Common myeloid progenitor, CD34-positive (primary cell): ENCODE data around the gene CIC.

Source experiments
- CTCF ChIA-PET: fragments of 350-600 bp; sonication (Branson Sonifier 250); formaldehyde crosslinking; loops from one replicate; lab custom pipeline; 2021; ENCODE audit warnings: antibody characterized with exemption; lab: Charles Lee
- POLR2A ChIA-PET: fragments of 350-600 bp; sonication (Branson Sonifier 250); formaldehyde crosslinking; loops from one replicate; lab custom pipeline; 2021; ENCODE audit warnings: antibody characterized with exemption; lab: Charles Lee
- DNase-seq, 3 donors: peaks; one replicate each; pipeline versions ENCODE4 v3.0.0 to v3.0.0-alpha.2; 2013
- H3K27ac ChIP-seq, 2 experiments: 1 replicate in 1 of 2; 2 replicates in 1 of 2; pipeline ENCODE4 v1.7.0; 2013; ENCODE audit warnings: inconsistent platforms in 2 of 2, low read length in 2 of 2, mild to moderate bottlenecking in 2 of 2, low read depth in 1 of 2, moderate library complexity in 1 of 2; ENCODE audit not compliant: severe bottlenecking in 2 of 2, insufficient read depth in 1 of 2, poor library complexity in 1 of 2
- H3K27me3 ChIP-seq, 5 experiments: replicated peaks in 2 of 5; 1 replicate in 3 of 5; 2 replicates in 2 of 5; pipeline versions ENCODE4 v1.6.1 to v1.7.0; 2013; ENCODE audit warnings: low read length in 4 of 5, mild to moderate bottlenecking in 2 of 5, moderate library complexity in 2 of 5, inconsistent platforms in 1 of 5; ENCODE audit not compliant: insufficient read depth in 5 of 5, control insufficient read depth in 4 of 5
- H3K36me3 ChIP-seq, 4 experiments: 1 replicate in 2 of 4; 2 replicates in 2 of 4; pipeline versions ENCODE4 v1.6.1 to v1.7.0; 2013; ENCODE audit warnings: low read length in 3 of 4, control low read depth in 1 of 4, mild to moderate bottlenecking in 1 of 4; ENCODE audit not compliant: control insufficient read depth in 4 of 4, insufficient read depth in 4 of 4
- H3K4me1 ChIP-seq, 4 experiments: 1 replicate in 3 of 4; 2 replicates in 1 of 4; pipeline versions ENCODE4 v1.6.1 to v1.7.1; 2013; ENCODE audit warnings: low read length in 3 of 4, mild to moderate bottlenecking in 3 of 4, control low read depth in 1 of 4, inconsistent platforms in 1 of 4, moderate library complexity in 1 of 4; ENCODE audit not compliant: control insufficient read depth in 4 of 4, insufficient read depth in 4 of 4; ENCODE audit errors: control extremely low read depth in 1 of 4
- H3K4me3 ChIP-seq, 7 experiments: 1 replicate in 4 of 7; 2 replicates in 3 of 7; pipeline versions ENCODE4 v1.5.1 to v1.7.0; 2013; ENCODE audit warnings: mild to moderate bottlenecking in 7 of 7, low read length in 6 of 7, moderate library complexity in 6 of 7, inconsistent platforms in 2 of 7, low read depth in 2 of 7, control low read depth in 1 of 7; ENCODE audit not compliant: insufficient read depth in 4 of 7, control insufficient read depth in 1 of 7; ENCODE audit errors: extremely low read depth in 1 of 7
- H3K9me3 ChIP-seq, 5 experiments: 1 replicate in 4 of 5; 2 replicates in 1 of 5; pipeline versions ENCODE4 v1.6.1 to v1.7.1; 2013; ENCODE audit warnings: low read length in 4 of 5, mild to moderate bottlenecking in 2 of 5, inconsistent platforms in 1 of 5, low read depth in 1 of 5, moderate library complexity in 1 of 5; ENCODE audit not compliant: control insufficient read depth in 4 of 5, insufficient read depth in 2 of 5; ENCODE audit errors: control extremely low read depth in 1 of 5
- WGBS: methylation state at CpG from one replicate; pipeline ENCODE4 v1.1.5; 2013; ENCODE audit not compliant: insufficient coverage; 5-methylcytosine and 5-hydroxymethylcytosine counted together

Gene CIC

GRCh38 chr19:42283188-42284065 is 14.4 kb downstream of the CIC start:
- Histone ChIP-seq H3K9me3 (no peaks in the 10 kb centered on the region), H3K4me1 (peaks cover 9 to 72% (median 63%) of the 10 kb centered on the region in 4 experiments), H3K27me3 (no peaks in the 10 kb centered on the region), H3K27ac (peak overlapping the region; percentile 4 to 73), H3K36me3 (peaks cover 4 to 23% (median 15%) of the 10 kb centered on the region in 4 experiments), H3K4me3 (peak overlapping the region in 6 of 7 experiments; percentile 2 to 91 (median 64))
- peak; percentile 93 to 97 (median 96) for DNase-seq
- ChIA-PET POLR2A (no interaction called here), CTCF (interaction anchor here (1.8 to 7.5 kb wide), 2 partner anchors 13 to 36 kb away, joined by 7 to 159 read pairs; partner anchors contain the start of gene GSK3A)
- WGBS: 1% methylated on average over 35 of the region's 74 CpGs

GRCh38 chr19:42284066-42284501 is 15.0 kb downstream of the CIC start:
- H3K9me3 ChIP-seq: no peaks in the 10 kb centered on the region
- peak; percentile 67 to 83 (median 83) for DNase-seq
- peak overlapping the region in 1 of 2 experiments; percentile 66 for H3K27ac ChIP-seq
- 0% methylated on average over 39 of the region's 76 CpGs for WGBS
- H3K27me3 ChIP-seq: no peaks in the 10 kb centered on the region
- POLR2A ChIA-PET: interaction anchor here (1.1 kb wide), 1 partner anchor 42 kb away, joined by 4 read pairs; the partner anchor contains the start of gene GSK3A
- peaks cover 4 to 29% (median 20%) of the 10 kb centered on the region in 4 experiments for H3K36me3 ChIP-seq
- H3K4me3 ChIP-seq: peak overlapping the region in 5 of 7 experiments; percentile 59 to 83 (median 70)
- CTCF ChIA-PET: interaction anchor here (1.4 kb wide), 1 partner anchor 32 kb away, joined by 3 read pairs; no protein-coding TSS in a partner anchor
- peaks cover 9 to 66% (median 57%) of the 10 kb centered on the region in 4 experiments for H3K4me1 ChIP-seq

GRCh38 chr19:42284591-42285341 is 15.7 kb downstream of the CIC start:
- H3K4me1 ChIP-seq: peaks cover 9 to 59% (median 50%) of the 10 kb centered on the region in 4 experiments
- DNase-seq: peak in 1 of 3 donors; percentile 48
- ChIA-PET CTCF (interaction anchor here (1.0 to 1.4 kb wide), 2 partner anchors 33 to 177 kb away, joined by 3 to 5 read pairs; no protein-coding TSS in a partner anchor), POLR2A (interaction anchor here (1.1 kb wide), 1 partner anchor 42 kb away, joined by 4 read pairs; the partner anchor contains the start of gene GSK3A)
- H3K27me3 ChIP-seq: no peaks in the 10 kb centered on the region
- H3K36me3 ChIP-seq: peaks cover 4 to 36% (median 27%) of the 10 kb centered on the region in 4 experiments
- peak overlapping the region in 1 of 2 experiments; percentile 76 for H3K27ac ChIP-seq
- H3K4me3 ChIP-seq: peak overlapping the region; percentile 35 to 87 (median 83)
- no peaks in the 10 kb centered on the region for H3K9me3 ChIP-seq
- WGBS: under 1% methylated on average over 35 of the region's 41 CpGs

- peak overlapping the region in 1 of 2 experiments; percentile 76 for H3K27ac ChIP-seq
- DNase-seq: peak; percentile 49 to 89 (median 87)
- peak overlapping the region in 6 of 7 experiments; percentile 73 to 87 (median 84) for H3K4me3 ChIP-seq
- no peaks in the 10 kb centered on the region for H3K27me3 ChIP-seq
- CTCF ChIA-PET: interaction anchor here (1.0 to 1.4 kb wide), 2 partner anchors 34 to 177 kb away, joined by 3 to 5 read pairs; no protein-coding TSS in a partner anchor
- peaks cover 4 to 44% (median 33%) of the 10 kb centered on the region in 4 experiments for H3K36me3 ChIP-seq
- no peaks in the 10 kb centered on the region for H3K9me3 ChIP-seq
- WGBS: 5% methylated on average over 4 of the region's 5 CpGs
- H3K4me1 ChIP-seq: peaks cover 9 to 52% (median 50%) of the 10 kb centered on the region in 4 experiments
- POLR2A ChIA-PET: no interaction called here
Observed at GRCh38 chr19:42285541-42285941, 16.5 kb downstream of the CIC start.

GRCh38 chr19:42285988-42286348 is 16.9 kb downstream of the CIC start:
- CTCF ChIA-PET: no interaction called here
- peaks cover 4 to 48% (median 37%) of the 10 kb centered on the region in 4 experiments for H3K36me3 ChIP-seq
- H3K4me1 ChIP-seq: peaks cover 9 to 51% (median 49%) of the 10 kb centered on the region in 4 experiments
- POLR2A ChIA-PET: no interaction called here
- 0% methylated on average over 4 of the region's 6 CpGs for WGBS
- peak overlapping the region in 6 of 7 experiments; percentile 73 to 87 (median 84) for H3K4me3 ChIP-seq
- DNase-seq: no peak
- H3K27me3 ChIP-seq: no peaks in the 10 kb centered on the region
- peak overlapping the region in 1 of 2 experiments; percentile 76 for H3K27ac ChIP-seq
- no peaks in the 10 kb centered on the region for H3K9me3 ChIP-seq

- DNase-seq: peak; percentile 55 to 81 (median 81)
- no peaks in the 10 kb centered on the region for H3K27me3 ChIP-seq
- H3K4me1 ChIP-seq: peaks cover 9 to 46% (median 44%) of the 10 kb centered on the region in 4 experiments
- peaks cover 4 to 53% (median 40%) of the 10 kb centered on the region in 4 experiments for H3K36me3 ChIP-seq
- ChIA-PET POLR2A (no interaction called here), CTCF (interaction anchor here (1.1 to 1.8 kb wide), 2 partner anchors 13 to 178 kb away, joined by 3 to 5 read pairs; no protein-coding TSS in a partner anchor)
- 23% methylated on average over 6 of the region's 13 CpGs for WGBS
- H3K4me3 ChIP-seq: peak overlapping the region in 6 of 7 experiments; percentile 73 to 87 (median 84)
- peak overlapping the region in 1 of 2 experiments; percentile 76 for H3K27ac ChIP-seq
- no peaks in the 10 kb centered on the region for H3K9me3 ChIP-seq
Observed at GRCh38 chr19:42286349-42287016, 17.4 kb downstream of the CIC start.
